Coronary artery (tissue), 2 donors: ENCODE results near the gene TRPC4.

Source experiments
- DNase-seq: peaks from one replicate; pipeline ENCODE4 v3.0.0-alpha.2; 2017; ENCODE audit warnings: low spot score
- H3K27ac ChIP-seq, 2 donors: fragments of 200-600 bp; sonication (generic); one replicate each; pipeline ENCODE4 v1.5.1; 2016 to 2019
- H3K4me3 ChIP-seq: fragments of 200-600 bp; sonication (generic); 2 replicates; pipeline ENCODE4 v1.5.1; 2016; ENCODE audit warnings: mild to moderate bottlenecking, moderate library complexity
- CTCF ChIP-seq: fragments of 200-600 bp; sonication (generic); IDR thresholded peaks from one replicate; pipeline ENCODE4 v1.5.1; 2019; ENCODE audit warnings: antibody characterized with exemption

Gene TRPC4

GRCh38 chr13:37686501-37686900, 183.1 kb downstream of the TRPC4 start:
- Histone ChIP-seq H3K4me3 (no peak overlapping the region), H3K27ac (no peak overlapping the region)
- DNase-seq, result no peak
- TF ChIP-seq CTCF, result no peak

DNA sequence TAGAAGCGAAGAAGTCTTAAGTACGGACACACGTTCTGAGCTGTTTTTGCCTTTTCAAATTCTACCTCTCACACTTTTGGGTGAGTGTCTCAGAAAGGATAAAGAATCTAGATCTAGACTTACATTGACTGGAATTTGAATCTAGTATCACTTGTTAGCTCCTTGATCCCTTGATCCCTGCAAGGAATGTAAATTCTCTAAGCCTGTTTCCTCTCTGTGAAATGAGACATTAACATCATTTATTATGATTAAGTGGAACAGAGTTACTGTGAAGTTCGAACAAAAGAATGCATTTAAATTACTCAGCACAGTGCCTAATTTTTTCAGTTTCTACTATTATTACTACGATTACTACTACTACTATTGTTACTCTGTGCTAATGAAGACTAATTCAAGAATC, 184.4 kb downstream of the TRPC4 start:
- H3K4me3 ChIP-seq, result no peak overlapping the region
- no peak for DNase-seq
- no peak overlapping the region for H3K27ac ChIP-seq
- no peak for TF ChIP-seq CTCF

GRCh38 chr13:37682496-37682895, 187.1 kb downstream of the TRPC4 start:
- DNase-seq, result no peak
- no peak overlapping the region for H3K4me3 ChIP-seq
- TF ChIP-seq CTCF, result no peak
- H3K27ac ChIP-seq, result peak overlapping the region; percentile 49 to 78

- DNase-seq, result no peak
- peak overlapping the region; percentile 49 to 78 for H3K27ac ChIP-seq
- TF ChIP-seq CTCF, result no peak
- peak overlapping the region; percentile 20 for H3K4me3 ChIP-seq
Measured at GRCh38 chr13:37681281-37682032, 188.1 kb downstream of the TRPC4 start.

GRCh38 chr13:37680137-37680536, 189.4 kb downstream of the TRPC4 start:
- Histone ChIP-seq H3K27ac (no peak overlapping the region), H3K4me3 (no peak overlapping the region)
- TF ChIP-seq CTCF, result no peak
- no peak for DNase-seq

GRCh38 chr13:37679043-37679442, 190.5 kb downstream of the TRPC4 start:
- DNase-seq, result no peak
- Histone ChIP-seq H3K27ac (no peak overlapping the region), H3K4me3 (no peak overlapping the region)
- no peak for TF ChIP-seq CTCF

DNA sequence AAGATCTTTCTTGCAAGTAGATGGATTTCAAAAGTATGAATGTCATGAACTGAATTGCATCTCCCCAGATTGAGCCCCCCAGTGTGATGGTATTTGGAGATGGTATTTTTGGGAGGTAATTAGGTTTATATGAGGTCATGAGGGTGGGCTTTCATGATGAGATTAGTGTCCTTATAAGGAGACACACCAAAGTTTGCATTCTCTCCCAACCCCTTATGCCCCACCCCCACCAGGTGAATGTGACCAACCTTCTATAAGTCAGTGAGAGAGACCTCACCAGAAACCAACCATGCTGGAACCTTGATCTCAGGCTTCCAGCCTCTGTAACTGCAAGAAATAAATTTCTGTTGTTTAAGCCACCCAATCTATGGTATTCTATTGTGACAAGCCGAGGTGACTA, 199.7 kb downstream of the TRPC4 start:
- no peak for TF ChIP-seq CTCF
- no peak for DNase-seq
- Histone ChIP-seq H3K27ac (no peak overlapping the region), H3K4me3 (no peak overlapping the region)
